B cell (primary cell): Measurements from ENCODE around the gene MAVS. TPM values are rescaled to one million over a fixed set of nuclear protein-coding genes. Genes with fewer than 3 reads are reported as not detected.

Experiments
- ATAC-seq: fragments of 200-7000 bp; cut with Tn5 transposase; one replicate; pipeline ENCODE4 v1.10.0; 2021; ENCODE audit warnings: low read depth, mild to moderate bottlenecking, moderate number of reproducible peaks, moderate library complexity
- CTCF ChIA-PET: fragments of 350-600 bp; sonication (Branson Sonifier 250); formaldehyde crosslinking; loops from one replicate; lab custom pipeline; 2021; ENCODE audit warnings: antibody characterized with exemption, inconsistent platforms; lab: Charles Lee
- POLR2A ChIA-PET: fragments of 350-600 bp; sonication (Branson Sonifier 250); formaldehyde crosslinking; loops from one replicate; lab custom pipeline; 2021; ENCODE audit warnings: antibody characterized with exemption; lab: Charles Lee
- DNase-seq: peaks from one replicate; pipeline ENCODE4 v3.0.0; 2013
- H2AFZ ChIP-seq: 2 replicates; pipeline ENCODE4 v1.6.1; 2012; ENCODE audit warnings: mild to moderate bottlenecking, low read depth, low read length; ENCODE audit not compliant: insufficient read depth, poor library complexity, severe bottlenecking
- H3K27ac ChIP-seq, 2 donors: 1 replicate in 1 of 2; 2 replicates in 1 of 2; pipeline ENCODE4 v1.5.1; 2012 to 2013; ENCODE audit warnings: low read length in 2 of 2, mild to moderate bottlenecking in 2 of 2, moderate library complexity in 1 of 2
- H3K27me3 ChIP-seq, 4 experiments: fragments of 200-600 bp in 1 of 4; sonication (generic) in 1 of 4; replicated peaks in 1 of 4; 1 replicate in 2 of 4; 2 replicates in 2 of 4; pipeline versions ENCODE4 v1.6.1 to v1.7.0; 2013 to 2016; ENCODE audit warnings: low read length in 3 of 4, mild to moderate bottlenecking in 2 of 4, mixed read lengths in 1 of 4, moderate library complexity in 1 of 4; ENCODE audit not compliant: insufficient read depth in 4 of 4, control insufficient read depth in 3 of 4; ENCODE audit errors: control extremely low read depth in 1 of 4
- H3K36me3 ChIP-seq, 2 experiments: replicated peaks in 1 of 2; 1 replicate in 1 of 2; 2 replicates in 1 of 2; pipeline versions ENCODE4 v1.6.1 to v1.7.1; 2013; ENCODE audit warnings: low read length in 1 of 2; ENCODE audit not compliant: insufficient read depth in 2 of 2, control insufficient read depth in 1 of 2; ENCODE audit errors: control extremely low read depth in 1 of 2, extremely low read depth in 1 of 2
- H3K4me1 ChIP-seq, 2 donors: fragments of 200-600 bp in 1 of 2; sonication (generic) in 1 of 2; 1 replicate in 1 of 2; 2 replicates in 1 of 2; pipeline versions ENCODE4 v1.5.1 to v1.6.1; 2013 to 2017; ENCODE audit warnings: low read length in 2 of 2; ENCODE audit not compliant: control insufficient read depth in 2 of 2, insufficient read depth in 2 of 2
- H3K4me2 ChIP-seq: replicated peaks from 2 replicates; pipeline ENCODE3; 2012; ENCODE audit warnings: mild to moderate bottlenecking, low read depth, low read length; ENCODE audit not compliant: poor library complexity, severe bottlenecking
- H3K4me3 ChIP-seq, 5 experiments: fragments of 200-600 bp in 1 of 5; sonication (generic) in 1 of 5; 1 replicate in 3 of 5; 2 replicates in 2 of 5; pipeline versions ENCODE4 v1.5.1 to v1.7.0; 2011 to 2016; ENCODE audit warnings: low read length in 4 of 5, mild to moderate bottlenecking in 4 of 5, low read depth in 2 of 5, control low read depth in 1 of 5, moderate library complexity in 1 of 5; ENCODE audit not compliant: insufficient read depth in 1 of 5; ENCODE audit errors: control extremely low read depth in 1 of 5, extremely low read depth in 1 of 5
- H3K79me2 ChIP-seq: fragments of 200-600 bp; sonication (generic); one replicate; pipeline ENCODE4 v1.6.0; 2016; ENCODE audit warnings: low read length; ENCODE audit not compliant: control insufficient read depth, insufficient read depth
- H3K9ac ChIP-seq: fragments of 200-600 bp; sonication (generic); 2 replicates; pipeline ENCODE4 v1.6.1; 2017; ENCODE audit warnings: mild to moderate bottlenecking, low read length, moderate library complexity
- H3K9me3 ChIP-seq, 3 donors: one replicate each; pipeline versions ENCODE4 v1.6.1 to v1.7.1; 2013; ENCODE audit warnings: low read length in 2 of 3; ENCODE audit not compliant: control insufficient read depth in 2 of 3, insufficient read depth in 1 of 3; ENCODE audit errors: control extremely low read depth in 1 of 3
- H4K20me1 ChIP-seq: 2 replicates; pipeline ENCODE4 v1.6.0; 2012; ENCODE audit warnings: mild to moderate bottlenecking, low read length; ENCODE audit not compliant: insufficient read depth, control insufficient read depth, poor library complexity, severe bottlenecking
- H3K27ac Mint-ChIP-seq: one replicate; pipeline ENCODE4 v1.8.0; 2021; ENCODE audit warnings: mixed read lengths
- H3K27me3 Mint-ChIP-seq: one replicate; pipeline ENCODE4 v1.8.0; 2021; ENCODE audit warnings: mixed read lengths
- H3K4me1 Mint-ChIP-seq: one replicate; pipeline ENCODE4 v1.8.0; 2021; ENCODE audit warnings: mixed read lengths
- H3K4me3 Mint-ChIP-seq: one replicate; pipeline ENCODE4 v1.8.0; 2021; ENCODE audit warnings: mixed read lengths
- H3K9me3 Mint-ChIP-seq: one replicate; pipeline ENCODE4 v1.8.0; 2022; ENCODE audit warnings: mixed read lengths; ENCODE audit not compliant: insufficient read depth
- EZH2 ChIP-seq: IDR thresholded peaks from 2 replicates; pipeline ENCODE4 v1.6.1; 2012; ENCODE audit warnings: borderline replicate concordance, low read depth, mild to moderate bottlenecking, moderate library complexity, low read length; ENCODE audit not compliant: insufficient read depth, poor library complexity, severe bottlenecking
- WGBS: methylation state at CpG from one replicate; pipeline ENCODE4 v1.1.5; 2013; ENCODE audit warnings: missing lambda C conversion rate; ENCODE audit not compliant: insufficient coverage; 5-methylcytosine and 5-hydroxymethylcytosine counted together
- intact Hi-C: fragments of 100-400 bp; cut with micrococcal nuclease; formaldehyde crosslinking; loops from one replicate; pipeline ENCODE4 v1.10.0; 2022
- polyA plus RNA-seq: library from polyadenylated mRNA; depleted of rRNA; stranded (reverse); fragments of >200 nt; gene quantifications from 2 replicates; pipeline ENCODE4 v1.2.3, GENCODE V29; 2012
- total RNA-seq, 2 donors: library from RNA; stranded (reverse); fragments of 120-200 nt in 1 of 2; gene quantifications; 1 replicate in 1 of 2; 2 replicates in 1 of 2; pipeline versions ENCODE4 v1.2.3 to v1.2.4, GENCODE V29; 2013 to 2022
- TF ChIP-seq, protein P1 (sequence below): fragments of 200-600 bp; IDR thresholded peaks from one replicate; pipeline ENCODE4 v1.8.0; 2022; ENCODE audit warnings: antibody characterized with exemption, mild to moderate bottlenecking

The MAVS gene
- total and polyA plus RNA-seq, 2 donors (not counting 1 experiment from before 2014, with no cell fraction given) = 17.2 to 52.2 TPM

GRCh38 chr20:3820048-3820900 is 26.4 kb upstream of the MAVS start, which contains the start of gene AP5S1:
Gene AP5S1, plus strand, starts transcription at chr20:3820547. Its CDS starts 1,571 bp downstream, at chr20:3822118.
- Histone ChIP-seq H3K4me1 (peaks cover 13 to 15% of the 10 kb centered on the region in 2 donors), H3K27me3 (no peaks in the 10 kb centered on the region), H3K79me2 (peaks cover 13% of the 10 kb centered on the region), H3K4me2 (peak within 1 kb of the TSS; percentile 79), H3K36me3 (peaks cover 0 to 23% of the 10 kb centered on the region in 2 experiments), H3K9ac (peak within 1 kb of the TSS; percentile 95), H3K4me3 (peak within 1 kb of the TSS; percentile 62 to 85 (median 75)), H4K20me1 (no peaks in the 10 kb centered on the region), H2AFZ (peak within 1 kb of the TSS; percentile 94), H3K9me3 (no peaks in the 10 kb centered on the region), H3K27ac (peak within 1 kb of the TSS; percentile 97 to 98)
- ChIA-PET CTCF (interaction anchor here (0.7 to 6.4 kb wide), 21 partner anchors 9 to 1306 kb away, joined by 3 to 84 read pairs (median 5); partner anchors contain the start of genes ADISSP, CDC25B, CDS2 and CENPB), POLR2A (interaction anchor here (0.5 to 2.2 kb wide), 16 partner anchors 8 to 357 kb away, joined by 3 to 16 read pairs (median 4); partner anchors contain the start of genes ADISSP, CDC25B, CENPB and SPEF1)
- intact Hi-C loops = loop anchor here (1.0 to 2.0 kb wide), 10 partner anchors 9 to 194 kb away; partner anchors contain the start of genes CENPB, MAVS, PANK2 and SPEF1
- H3K4me3 Mint-ChIP-seq = peak within 1 kb of the TSS; percentile 97
- no peaks in the 10 kb centered on the region for H3K27me3 Mint-ChIP-seq
- DNase-seq (peak; percentile 99), ATAC-seq (peak; percentile 84)
- TF ChIP-seq, protein P1, sequence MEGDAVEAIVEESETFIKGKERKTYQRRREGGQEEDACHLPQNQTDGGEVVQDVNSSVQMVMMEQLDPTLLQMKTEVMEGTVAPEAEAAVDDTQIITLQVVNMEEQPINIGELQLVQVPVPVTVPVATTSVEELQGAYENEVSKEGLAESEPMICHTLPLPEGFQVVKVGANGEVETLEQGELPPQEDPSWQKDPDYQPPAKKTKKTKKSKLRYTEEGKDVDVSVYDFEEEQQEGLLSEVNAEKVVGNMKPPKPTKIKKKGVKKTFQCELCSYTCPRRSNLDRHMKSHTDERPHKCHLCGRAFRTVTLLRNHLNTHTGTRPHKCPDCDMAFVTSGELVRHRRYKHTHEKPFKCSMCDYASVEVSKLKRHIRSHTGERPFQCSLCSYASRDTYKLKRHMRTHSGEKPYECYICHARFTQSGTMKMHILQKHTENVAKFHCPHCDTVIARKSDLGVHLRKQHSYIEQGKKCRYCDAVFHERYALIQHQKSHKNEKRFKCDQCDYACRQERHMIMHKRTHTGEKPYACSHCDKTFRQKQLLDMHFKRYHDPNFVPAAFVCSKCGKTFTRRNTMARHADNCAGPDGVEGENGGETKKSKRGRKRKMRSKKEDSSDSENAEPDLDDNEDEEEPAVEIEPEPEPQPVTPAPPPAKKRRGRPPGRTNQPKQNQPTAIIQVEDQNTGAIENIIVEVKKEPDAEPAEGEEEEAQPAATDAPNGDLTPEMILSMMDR = peak; percentile 97
- TF ChIP-seq EZH2 = no peak
- under 1% methylated on average over 95 of the region's 96 CpGs for WGBS
- H3K4me1 Mint-ChIP-seq = peaks cover 15% of the 10 kb centered on the region
- no peaks in the 10 kb centered on the region for H3K9me3 Mint-ChIP-seq
- peak within 1 kb of the TSS; percentile 100 for H3K27ac Mint-ChIP-seq
